ENCODE measurements around the gene NKAIN2.
"Not testable (repeated sequence)": the region's sequence is repeated elsewhere in the genome, so short reads cannot be mapped to it uniquely, and the experiment has no call there.

Gene NKAIN2

GRCh38 chr6:124561635-124562130 is 758.0 kb downstream of the NKAIN2 start:
- TF ChIP-seq CTCF (IDR thresholded peaks at IDR 0.05; ENCODE audit: low read depth, low read length), result no peak
- no peak for DNase-seq (ENCODE audit: low read depth, low spot score)
- H3K4me3 ChIP-seq (ENCODE audit: low read depth, low read length), result no peak overlapping the region
- in situ Hi-C loops (cut with HindIII; ENCODE audit: low sequenced_read_pairs), result no loop called here

- in situ Hi-C loops (cut with HindIII; ENCODE audit: low sequenced_read_pairs), result not testable (repeated sequence)
Observed at GRCh38 chr6:124564125-124564524, 760.5 kb downstream of the NKAIN2 start.

DNA sequence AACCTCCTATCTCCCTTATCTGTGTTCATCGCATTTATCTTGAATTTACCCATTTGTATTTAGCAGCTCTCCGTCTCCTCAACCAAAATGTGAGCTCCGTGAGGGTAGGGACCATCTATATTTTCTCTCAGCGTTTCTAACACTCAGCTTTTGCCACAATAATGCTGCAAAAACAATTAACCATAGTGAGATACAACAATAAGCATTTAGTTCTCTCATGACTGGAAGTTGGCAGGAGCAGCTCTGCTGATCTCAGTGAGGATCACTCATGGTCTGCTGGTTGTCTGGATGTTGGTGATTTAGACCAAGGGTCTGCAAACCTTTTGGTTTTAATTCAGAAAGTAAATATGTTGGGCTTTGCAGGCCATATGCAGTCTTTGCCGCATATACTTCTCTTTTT is 763.7 kb downstream of the NKAIN2 start:
- in situ Hi-C loops (cut with HindIII; ENCODE audit: low sequenced_read_pairs), result no loop called here
- no peak overlapping the region for H3K4me3 ChIP-seq (ENCODE audit: low read depth, low read length)
- TF ChIP-seq CTCF (IDR thresholded peaks at IDR 0.05; ENCODE audit: low read depth, low read length), result no peak
- DNase-seq (ENCODE audit: low read depth, low spot score), result no peak

More at GRCh38 chr6:124564125-124564524, 760.5 kb downstream of the NKAIN2 start:
- not testable (repeated sequence) for H3K4me3 ChIP-seq (ENCODE audit: low read depth, low read length); DNase-seq (ENCODE audit: low read depth, low spot score)

DNA sequence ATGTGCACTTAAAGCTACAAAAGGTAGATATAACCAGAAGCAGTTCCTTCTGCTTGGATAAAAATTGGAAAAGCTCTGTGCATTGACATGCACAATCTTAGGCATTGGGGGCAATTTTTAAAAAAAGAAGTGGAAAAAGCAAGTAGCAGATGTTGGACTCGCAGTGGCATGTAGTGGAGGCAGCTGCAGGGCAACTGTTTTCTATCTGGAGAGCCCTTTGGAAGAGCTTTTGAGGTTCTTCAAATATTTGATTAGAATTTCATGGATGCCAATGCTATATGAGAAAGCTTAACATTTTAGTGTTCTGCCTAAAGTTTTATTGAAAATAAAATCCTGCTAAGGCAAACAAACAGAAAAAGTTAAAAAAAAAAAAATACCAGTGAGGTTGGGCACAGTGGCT is 770.3 kb downstream of the NKAIN2 start:
- no peak for DNase-seq (ENCODE audit: low read depth, low spot score)
- no peak overlapping the region for H3K4me3 ChIP-seq (ENCODE audit: low read depth, low read length)
- in situ Hi-C loops (cut with HindIII; ENCODE audit: low sequenced_read_pairs), result no loop called here
- TF ChIP-seq CTCF (IDR thresholded peaks at IDR 0.05; ENCODE audit: low read depth, low read length), result no peak

DNA sequence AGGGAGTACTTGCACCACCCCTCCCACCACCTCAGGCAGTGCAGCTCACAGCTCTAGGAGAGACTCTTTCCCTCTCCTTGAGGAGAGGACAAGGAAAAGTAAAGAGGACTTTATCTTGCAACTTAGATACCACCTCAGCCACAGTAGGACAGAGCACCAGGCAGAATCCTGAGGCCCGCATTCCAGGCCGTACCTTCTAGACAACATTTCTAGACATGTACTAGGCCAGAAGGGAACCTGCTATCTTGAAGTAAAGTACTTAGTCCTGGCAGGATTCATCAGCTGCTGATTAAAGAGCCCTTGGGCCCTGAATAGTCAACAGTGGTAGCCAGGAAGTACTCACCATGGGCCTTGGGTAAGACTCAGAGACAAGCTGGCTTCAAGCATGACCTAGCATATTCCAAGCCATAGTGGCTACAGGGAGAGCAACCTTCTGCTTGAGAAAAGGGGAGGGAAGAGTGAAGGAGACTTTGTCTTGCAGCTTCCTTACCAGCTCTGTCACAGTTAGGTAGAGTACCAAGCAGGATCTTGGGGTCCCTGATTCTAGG is 774.1 kb downstream of the NKAIN2 start:
- no peak overlapping the region for H3K4me3 ChIP-seq (ENCODE audit: low read depth, low read length)
- in situ Hi-C loops (cut with HindIII; ENCODE audit: low sequenced_read_pairs), result no loop called here
- TF ChIP-seq CTCF (IDR thresholded peaks at IDR 0.05; ENCODE audit: low read depth, low read length), result no peak
- no peak for DNase-seq (ENCODE audit: low read depth, low spot score)

GRCh38 chr6:124590001-124590400 is 786.3 kb downstream of the NKAIN2 start:
- no peak for TF ChIP-seq CTCF (IDR thresholded peaks at IDR 0.05; ENCODE audit: low read depth, low read length)
- in situ Hi-C loops (cut with HindIII; ENCODE audit: low sequenced_read_pairs), result no loop called here
- no peak overlapping the region for H3K4me3 ChIP-seq (ENCODE audit: low read depth, low read length)

DNA sequence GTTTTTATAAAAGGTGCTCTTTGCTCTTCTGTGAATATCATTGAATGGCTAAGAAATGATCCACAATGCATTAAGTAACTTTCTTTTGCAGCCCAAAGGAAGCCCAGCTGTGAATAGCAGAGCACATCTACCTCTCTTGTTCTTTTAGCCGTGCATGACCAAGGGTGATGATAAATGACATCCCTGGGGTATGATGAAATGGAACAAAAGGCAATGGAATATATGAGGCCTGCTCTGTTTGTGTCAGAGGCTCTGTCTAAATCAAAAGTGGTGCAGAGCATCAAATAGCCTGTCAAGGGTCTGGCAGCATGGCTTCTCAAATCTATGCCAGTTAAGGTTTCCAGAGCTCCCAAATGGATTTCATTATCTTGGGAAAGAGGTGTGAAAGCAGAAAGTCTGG is 796.0 kb downstream of the NKAIN2 start:
- H3K4me3 ChIP-seq (ENCODE audit: low read depth, low read length), result no peak overlapping the region
- TF ChIP-seq CTCF (IDR thresholded peaks at IDR 0.05; ENCODE audit: low read depth, low read length), result no peak
- DNase-seq (ENCODE audit: low read depth, low spot score), result no peak
- in situ Hi-C loops (cut with HindIII; ENCODE audit: low sequenced_read_pairs), result no loop called here

More at GRCh38 chr6:124590001-124590400, 786.3 kb downstream of the NKAIN2 start:
- no peak for DNase-seq (ENCODE audit: low read depth, low spot score)
